ENCODE data around the gene SLC35F2.
"Not testable (repeated sequence)": the region's sequence is repeated elsewhere in the genome, so short reads cannot be mapped to it uniquely, and the experiment has no call there.

The SLC35F2 gene

GRCh38 chr11:107833926-107834325, 24.7 kb downstream of the SLC35F2 start:
- H2AK5ac ChIP-seq (ENCODE audit: low read length, severe bottlenecking); H2BK12ac ChIP-seq (ENCODE audit: low read length in 2 of 2); H3K18ac ChIP-seq (ENCODE audit: low read depth in 1 of 2, low read length in 2 of 2); H3K4me1 ChIP-seq (ENCODE audit: control insufficient read depth, insufficient read depth, low read depth, low read length); H2BK15ac ChIP-seq (ENCODE audit: low read depth, poor library complexity, severe bottlenecking); H3K4me3 ChIP-seq (ENCODE audit: insufficient read depth in 1 of 2, low read depth in 1 of 2, low read length in 2 of 2); DNase-seq; H3K9me3 ChIP-seq (ENCODE audit: control insufficient read depth, low read length); H3K36me3 ChIP-seq (ENCODE audit: control insufficient read depth in 1 of 2, insufficient read depth in 2 of 2, low read depth in 1 of 2, low read length in 2 of 2); H3K9ac ChIP-seq (ENCODE audit: low read length); H4K91ac ChIP-seq (ENCODE audit: low read length); H3K27me3 ChIP-seq (ENCODE audit: control insufficient read depth in 1 of 2, insufficient read depth in 1 of 2, low read length in 2 of 2); H2BK5ac ChIP-seq (ENCODE audit: low read depth, low read length, poor library complexity, severe bottlenecking); H3K4me2 ChIP-seq (ENCODE audit: low read length, poor library complexity, severe bottlenecking); H2BK120ac ChIP-seq (ENCODE audit: low read depth, low read length); H2AFZ ChIP-seq (ENCODE audit: low read depth, low read length); H4K8ac ChIP-seq (ENCODE audit: low read length); H3K23ac ChIP-seq (ENCODE audit: low read length in 2 of 2); H3K27ac ChIP-seq (ENCODE audit: low read length, poor library complexity, severe bottlenecking); H3K4ac ChIP-seq (ENCODE audit: low read depth in 1 of 2, low read length in 2 of 2); H3K14ac ChIP-seq (ENCODE audit: low read length in 2 of 2): not testable (repeated sequence)
- peaks cover 20% of the 10 kb centered on the region for H3K79me1 ChIP-seq (replicated peaks; ENCODE audit: low read length, poor library complexity, severe bottlenecking)
- WGBS, result 59% methylated on average over 6 of the region's 6 CpGs

- Histone ChIP-seq H3K4me1 (ENCODE audit: control insufficient read depth, insufficient read depth, low read depth, low read length) (peaks cover 2% of the 10 kb centered on the region), H3K23ac (ENCODE audit: low read length in 2 of 2) (no peak overlapping the region), H3K36me3 (ENCODE audit: control insufficient read depth in 1 of 2, insufficient read depth in 2 of 2, low read depth in 1 of 2, low read length in 2 of 2) (no peaks in the 10 kb centered on the region), H4K91ac (ENCODE audit: low read length) (no peak overlapping the region), H3K79me1 (replicated peaks; ENCODE audit: low read length, poor library complexity, severe bottlenecking) (peaks cover 17% of the 10 kb centered on the region), H2AFZ (ENCODE audit: low read depth, low read length) (no peak overlapping the region), H3K9me3 (ENCODE audit: control insufficient read depth, low read length) (no peaks in the 10 kb centered on the region), H3K4ac (ENCODE audit: low read depth in 1 of 2, low read length in 2 of 2) (no peak overlapping the region), H4K8ac (ENCODE audit: low read length) (peak overlapping the region; percentile 37), H3K4me2 (ENCODE audit: low read length, poor library complexity, severe bottlenecking) (no peak overlapping the region), H3K14ac (ENCODE audit: low read length in 2 of 2) (no peak overlapping the region), H2BK120ac (ENCODE audit: low read depth, low read length) (no peak overlapping the region), H3K27ac (ENCODE audit: low read length, poor library complexity, severe bottlenecking) (no peak overlapping the region), H2AK5ac (ENCODE audit: low read length, severe bottlenecking) (no peak overlapping the region), H3K9ac (ENCODE audit: low read length) (no peak overlapping the region), H2BK12ac (ENCODE audit: low read length in 2 of 2) (no peak overlapping the region), H3K4me3 (ENCODE audit: insufficient read depth in 1 of 2, low read depth in 1 of 2, low read length in 2 of 2) (no peak overlapping the region), H3K18ac (ENCODE audit: low read depth in 1 of 2, low read length in 2 of 2) (no peak overlapping the region), H2BK5ac (ENCODE audit: low read depth, low read length, poor library complexity, severe bottlenecking) (no peak overlapping the region), H3K27me3 (ENCODE audit: control insufficient read depth in 1 of 2, insufficient read depth in 1 of 2, low read length in 2 of 2) (no peaks in the 10 kb centered on the region), H2BK15ac (ENCODE audit: low read depth, poor library complexity, severe bottlenecking) (no peak overlapping the region)
- WGBS, result 94% methylated on average over 4 of the region's 5 CpGs
- no peak for DNase-seq
These were observed 27.6 kb downstream of the SLC35F2 start for GRCh38 chr11:107830915-107831540.

GRCh38 chr11:107827041-107827440, 31.5 kb downstream of the SLC35F2 start:
- Histone ChIP-seq H3K23ac (ENCODE audit: low read length in 2 of 2) (no peak overlapping the region), H3K4me3 (ENCODE audit: insufficient read depth in 1 of 2, low read depth in 1 of 2, low read length in 2 of 2) (no peak overlapping the region), H2AFZ (ENCODE audit: low read depth, low read length) (no peak overlapping the region), H4K8ac (ENCODE audit: low read length) (no peak overlapping the region), H2BK120ac (ENCODE audit: low read depth, low read length) (no peak overlapping the region), H3K4me2 (ENCODE audit: low read length, poor library complexity, severe bottlenecking) (no peak overlapping the region), H2BK12ac (ENCODE audit: low read length in 2 of 2) (no peak overlapping the region), H3K27me3 (ENCODE audit: control insufficient read depth in 1 of 2, insufficient read depth in 1 of 2, low read length in 2 of 2) (no peaks in the 10 kb centered on the region), H4K91ac (ENCODE audit: low read length) (no peak overlapping the region), H3K79me1 (replicated peaks; ENCODE audit: low read length, poor library complexity, severe bottlenecking) (peaks cover 11% of the 10 kb centered on the region), H3K4ac (ENCODE audit: low read depth in 1 of 2, low read length in 2 of 2) (no peak overlapping the region), H3K14ac (ENCODE audit: low read length in 2 of 2) (no peak overlapping the region), H3K9ac (ENCODE audit: low read length) (no peak overlapping the region), H3K27ac (ENCODE audit: low read length, poor library complexity, severe bottlenecking) (no peak overlapping the region), H3K18ac (ENCODE audit: low read depth in 1 of 2, low read length in 2 of 2) (no peak overlapping the region), H2BK5ac (ENCODE audit: low read depth, low read length, poor library complexity, severe bottlenecking) (no peak overlapping the region), H3K9me3 (ENCODE audit: control insufficient read depth, low read length) (no peaks in the 10 kb centered on the region), H3K4me1 (ENCODE audit: control insufficient read depth, insufficient read depth, low read depth, low read length) (peaks cover 2% of the 10 kb centered on the region), H2BK15ac (ENCODE audit: low read depth, poor library complexity, severe bottlenecking) (no peak overlapping the region), H3K36me3 (ENCODE audit: control insufficient read depth in 1 of 2, insufficient read depth in 2 of 2, low read depth in 1 of 2, low read length in 2 of 2) (no peaks in the 10 kb centered on the region), H2AK5ac (ENCODE audit: low read length, severe bottlenecking) (no peak overlapping the region)
- 100% methylated on average over 2 of the region's 3 CpGs for WGBS
- no peak for DNase-seq

GRCh38 chr11:107825875-107826274, 32.7 kb downstream of the SLC35F2 start:
- Histone ChIP-seq H4K91ac (ENCODE audit: low read length) (no peak overlapping the region), H3K79me1 (replicated peaks; ENCODE audit: low read length, poor library complexity, severe bottlenecking) (peaks cover 14% of the 10 kb centered on the region), H3K4me1 (ENCODE audit: control insufficient read depth, insufficient read depth, low read depth, low read length) (peaks cover under 1% of the 10 kb centered on the region), H3K27ac (ENCODE audit: low read length, poor library complexity, severe bottlenecking) (no peak overlapping the region), H3K9me3 (ENCODE audit: control insufficient read depth, low read length) (no peaks in the 10 kb centered on the region), H2AK5ac (ENCODE audit: low read length, severe bottlenecking) (no peak overlapping the region), H2BK5ac (ENCODE audit: low read depth, low read length, poor library complexity, severe bottlenecking) (no peak overlapping the region), H3K36me3 (ENCODE audit: control insufficient read depth in 1 of 2, insufficient read depth in 2 of 2, low read depth in 1 of 2, low read length in 2 of 2) (no peaks in the 10 kb centered on the region), H3K27me3 (ENCODE audit: control insufficient read depth in 1 of 2, insufficient read depth in 1 of 2, low read length in 2 of 2) (no peaks in the 10 kb centered on the region), H3K4me2 (ENCODE audit: low read length, poor library complexity, severe bottlenecking) (no peak overlapping the region), H3K4me3 (ENCODE audit: insufficient read depth in 1 of 2, low read depth in 1 of 2, low read length in 2 of 2) (no peak overlapping the region), H3K9ac (ENCODE audit: low read length) (no peak overlapping the region), H3K14ac (ENCODE audit: low read length in 2 of 2) (no peak overlapping the region), H3K4ac (ENCODE audit: low read depth in 1 of 2, low read length in 2 of 2) (no peak overlapping the region), H2BK15ac (ENCODE audit: low read depth, poor library complexity, severe bottlenecking) (no peak overlapping the region), H3K23ac (ENCODE audit: low read length in 2 of 2) (no peak overlapping the region), H2BK12ac (ENCODE audit: low read length in 2 of 2) (no peak overlapping the region), H4K8ac (ENCODE audit: low read length) (no peak overlapping the region), H2BK120ac (ENCODE audit: low read depth, low read length) (no peak overlapping the region), H3K18ac (ENCODE audit: low read depth in 1 of 2, low read length in 2 of 2) (no peak overlapping the region), H2AFZ (ENCODE audit: low read depth, low read length) (no peak overlapping the region)
- WGBS, result no CpG with 5 or more reads among the region's 2 CpGs
- DNase-seq, result no peak
